GM13976 (cell line): ENCODE results near the gene TAF1B.
"Not testable (repeated sequence)": the region's sequence is repeated elsewhere in the genome, so short reads cannot be mapped to it uniquely, and the experiment has no call there.

Experiments
- DNase-seq: peaks from one replicate; pipeline ENCODE4 v3.0.0; 2012; ENCODE audit warnings: low spot score
- CTCF ChIP-seq: IDR thresholded peaks from 2 replicates; pipeline ENCODE4 v1.5.1; 2012; ENCODE audit warnings: borderline replicate concordance, mild to moderate bottlenecking; ENCODE audit not compliant: insufficient read depth; ENCODE audit errors: extremely low read depth, missing control alignments, control extremely low read depth
- in situ Hi-C: fragments of 300-500 bp; cut with MboI; formaldehyde crosslinking; loops from one replicate; pipeline ENCODE4 v1.12.0; 2022; ENCODE audit warnings: low sequenced_read_pairs, mixed read lengths, inconsistent platforms; ENCODE audit not compliant: unreplicated experiment

Gene TAF1B

GRCh38 chr2:9919512-9919911 is 76.2 kb downstream of the TAF1B start:
- TF ChIP-seq CTCF: no peak
- in situ Hi-C loops: no loop called here
- DNase-seq: no peak

GRCh38 chr2:9927020-9927419 is 83.7 kb downstream of the TAF1B start:
- in situ Hi-C loops, DNase-seq: not testable (repeated sequence)

- no peak for TF ChIP-seq CTCF
- DNase-seq: no peak
- in situ Hi-C loops: no loop called here
These were observed 94.0 kb downstream of the TAF1B start for GRCh38 chr2:9937258-9937657.

GRCh38 chr2:9937968-9938367 is 94.7 kb downstream of the TAF1B start:
- DNase-seq: no peak
- in situ Hi-C loops: no loop called here

GRCh38 chr2:9939587-9940485 is 96.6 kb downstream of the TAF1B start:
- in situ Hi-C loops: no loop called here
- TF ChIP-seq CTCF: no peak
- no peak for DNase-seq

More at GRCh38 chr2:9937968-9938367, 94.7 kb downstream of the TAF1B start:
- no peak for TF ChIP-seq CTCF

- TF ChIP-seq CTCF: no peak
These were observed 98.1 kb downstream of the TAF1B start for GRCh38 chr2:9941196-9941995.

GRCh38 chr2:9941996-9942390 is 98.7 kb downstream of the TAF1B start:
- no peak for TF ChIP-seq CTCF
- in situ Hi-C loops: no loop called here
- DNase-seq: no peak

More at GRCh38 chr2:9941196-9941995, 98.1 kb downstream of the TAF1B start:
- DNase-seq: no peak
- in situ Hi-C loops: no loop called here
